ENCODE measurements around the gene ATP13A4. TPM values are rescaled to one million over a fixed set of nuclear protein-coding genes. Genes with fewer than 3 reads are reported as not detected.
"Not testable (repeated sequence)": the region's sequence is repeated elsewhere in the genome, so short reads cannot be mapped to it uniquely, and the experiment has no call there.

The ATP13A4 gene
- total RNA-seq, 2 experiments from 2014 or later, result 2.8 to 3.5 TPM

DNA sequence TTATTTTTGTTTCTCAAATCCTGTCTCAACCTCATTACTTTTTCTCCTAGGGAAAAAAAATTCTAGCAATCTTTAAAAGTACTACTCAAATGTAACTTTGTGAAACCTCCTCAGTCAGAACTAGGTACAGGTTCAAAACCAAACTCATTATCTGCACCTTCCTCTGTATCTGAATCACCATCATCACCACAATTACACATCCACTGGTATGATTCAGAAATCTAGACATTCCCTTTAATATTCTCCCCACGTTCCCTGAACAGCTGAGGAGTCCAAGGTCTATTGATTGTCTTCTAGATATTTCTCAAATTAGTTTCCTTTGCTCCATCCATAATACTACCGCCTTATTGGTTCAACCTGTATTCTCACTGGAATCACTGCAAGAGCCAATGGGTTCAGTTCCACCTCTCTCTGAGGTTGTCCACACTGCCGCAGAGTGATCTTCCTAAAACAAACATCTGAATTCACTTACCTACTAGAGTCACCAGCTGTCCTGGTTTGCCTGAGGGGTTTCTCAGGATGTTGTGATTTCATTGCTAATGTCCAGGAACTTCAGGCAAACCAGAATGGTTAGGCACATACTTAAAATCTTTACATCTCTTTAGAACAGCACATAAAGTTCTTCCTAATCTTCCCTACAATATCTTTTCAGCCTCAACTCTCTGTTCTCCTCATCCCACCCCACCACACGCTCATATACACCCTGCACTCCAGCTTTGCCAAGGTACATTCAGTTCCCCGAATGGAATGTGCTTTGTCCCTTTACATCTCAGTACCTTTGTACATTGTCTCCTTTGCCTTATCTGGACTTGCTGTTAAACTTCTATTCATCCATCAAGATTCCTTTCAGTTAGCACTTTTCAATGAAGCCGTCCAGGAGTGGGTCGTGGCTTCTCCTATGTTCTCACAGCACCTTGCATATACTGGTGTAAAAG is 24.2 kb downstream of the ATP13A4 start:
- TF ChIP-seq, protein P1, sequence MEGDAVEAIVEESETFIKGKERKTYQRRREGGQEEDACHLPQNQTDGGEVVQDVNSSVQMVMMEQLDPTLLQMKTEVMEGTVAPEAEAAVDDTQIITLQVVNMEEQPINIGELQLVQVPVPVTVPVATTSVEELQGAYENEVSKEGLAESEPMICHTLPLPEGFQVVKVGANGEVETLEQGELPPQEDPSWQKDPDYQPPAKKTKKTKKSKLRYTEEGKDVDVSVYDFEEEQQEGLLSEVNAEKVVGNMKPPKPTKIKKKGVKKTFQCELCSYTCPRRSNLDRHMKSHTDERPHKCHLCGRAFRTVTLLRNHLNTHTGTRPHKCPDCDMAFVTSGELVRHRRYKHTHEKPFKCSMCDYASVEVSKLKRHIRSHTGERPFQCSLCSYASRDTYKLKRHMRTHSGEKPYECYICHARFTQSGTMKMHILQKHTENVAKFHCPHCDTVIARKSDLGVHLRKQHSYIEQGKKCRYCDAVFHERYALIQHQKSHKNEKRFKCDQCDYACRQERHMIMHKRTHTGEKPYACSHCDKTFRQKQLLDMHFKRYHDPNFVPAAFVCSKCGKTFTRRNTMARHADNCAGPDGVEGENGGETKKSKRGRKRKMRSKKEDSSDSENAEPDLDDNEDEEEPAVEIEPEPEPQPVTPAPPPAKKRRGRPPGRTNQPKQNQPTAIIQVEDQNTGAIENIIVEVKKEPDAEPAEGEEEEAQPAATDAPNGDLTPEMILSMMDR (IDR thresholded peaks at IDR 0.05), result no peak
- Mint-ChIP-seq H3K4me3 (no peak overlapping the region), H3K36me3 (ENCODE audit: low read depth) (peaks cover 2% of the 10 kb centered on the region), H3K4me1 (ENCODE audit: low read depth) (no peaks in the 10 kb centered on the region), H3K27ac (no peak overlapping the region), H3K9me3 (no peaks in the 10 kb centered on the region), H3K27me3 (peaks cover 2% of the 10 kb centered on the region)
- intact Hi-C loops (cut with micrococcal nuclease), result no loop called here
- ChIA-PET CTCF (no interaction called here), POLR2A (no interaction called here)
- no peak for DNase-seq
- no peak for ATAC-seq

DNA sequence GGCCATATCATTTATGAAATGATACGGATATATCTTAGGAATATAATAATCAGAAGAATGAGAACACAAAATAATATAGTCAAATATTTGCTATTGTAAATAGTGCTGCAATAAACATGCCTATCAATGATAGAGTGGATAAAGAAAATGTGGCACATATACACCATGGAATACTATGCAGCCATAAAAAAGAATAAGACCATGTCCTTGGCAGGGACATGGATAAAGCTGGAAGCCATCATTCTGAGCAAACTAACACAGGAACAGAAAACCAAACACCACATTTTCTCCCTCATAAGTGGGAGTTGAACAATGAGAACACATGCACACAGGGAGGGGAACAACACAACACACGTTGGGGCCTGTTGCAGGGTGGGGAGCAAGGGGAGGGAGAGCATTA is 28.6 kb downstream of the ATP13A4 start:
- H3K27me3 Mint-ChIP-seq; DNase-seq; intact Hi-C loops (cut with micrococcal nuclease); H3K36me3 Mint-ChIP-seq (ENCODE audit: low read depth); CTCF ChIA-PET; H3K9me3 Mint-ChIP-seq; POLR2A ChIA-PET; H3K4me3 Mint-ChIP-seq; H3K27ac Mint-ChIP-seq; H3K4me1 Mint-ChIP-seq (ENCODE audit: low read depth); ATAC-seq: not testable (repeated sequence)

DNA sequence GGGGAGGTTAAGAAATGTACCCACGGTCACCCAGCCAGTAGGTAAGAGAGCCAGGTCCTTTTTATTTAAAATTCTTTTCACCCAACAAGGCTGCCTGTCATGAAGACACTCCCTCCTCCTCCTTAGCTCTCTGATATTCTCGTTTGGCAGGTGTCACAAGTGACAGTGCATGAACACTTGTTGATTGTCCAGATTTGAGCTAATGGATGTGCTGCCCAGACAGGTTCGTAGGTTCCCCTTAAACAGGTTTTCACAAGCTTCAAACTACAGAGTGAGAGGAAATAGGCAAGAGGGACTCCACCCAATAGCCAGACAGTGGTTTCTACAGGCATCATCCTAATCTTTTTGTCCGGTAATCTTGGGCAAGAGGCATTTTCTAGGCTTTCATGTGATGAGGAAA is 32.2 kb downstream of the ATP13A4 start:
- no peak for ATAC-seq
- peaks cover 1% of the 10 kb centered on the region for H3K27me3 Mint-ChIP-seq
- CTCF ChIA-PET, result no interaction called here
- H3K27ac Mint-ChIP-seq, result no peak overlapping the region
- no peak overlapping the region for H3K4me3 Mint-ChIP-seq
- H3K36me3 Mint-ChIP-seq (ENCODE audit: low read depth), result peaks cover 2% of the 10 kb centered on the region
- no peaks in the 10 kb centered on the region for H3K4me1 Mint-ChIP-seq (ENCODE audit: low read depth)
- POLR2A ChIA-PET, result no interaction called here
- no peaks in the 10 kb centered on the region for H3K9me3 Mint-ChIP-seq
- DNase-seq, result no peak
- intact Hi-C loops (cut with micrococcal nuclease), result no loop called here
- TF ChIP-seq, protein P1 (IDR thresholded peaks at IDR 0.05), result no peak

DNA sequence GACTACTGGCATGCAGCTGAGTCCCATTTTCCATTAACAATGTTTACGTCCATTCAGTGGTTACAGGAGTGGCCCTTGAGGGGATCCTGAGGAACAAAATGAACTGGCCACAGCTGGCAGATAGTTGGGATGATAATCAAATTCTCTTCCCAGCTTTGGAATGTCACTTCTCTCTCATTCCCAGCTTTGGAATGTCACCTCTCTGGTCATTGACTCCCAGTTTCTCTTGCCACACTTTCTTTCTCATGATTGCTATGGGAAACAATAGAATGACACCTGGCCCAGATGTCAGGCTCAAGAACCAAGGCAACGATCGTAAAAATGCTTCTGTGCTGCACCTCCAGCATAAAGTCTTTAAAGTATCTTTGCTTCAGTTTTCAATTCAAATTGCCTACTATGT is 34.0 kb downstream of the ATP13A4 start:
- POLR2A ChIA-PET, result no interaction called here
- CTCF ChIA-PET, result no interaction called here

DNA sequence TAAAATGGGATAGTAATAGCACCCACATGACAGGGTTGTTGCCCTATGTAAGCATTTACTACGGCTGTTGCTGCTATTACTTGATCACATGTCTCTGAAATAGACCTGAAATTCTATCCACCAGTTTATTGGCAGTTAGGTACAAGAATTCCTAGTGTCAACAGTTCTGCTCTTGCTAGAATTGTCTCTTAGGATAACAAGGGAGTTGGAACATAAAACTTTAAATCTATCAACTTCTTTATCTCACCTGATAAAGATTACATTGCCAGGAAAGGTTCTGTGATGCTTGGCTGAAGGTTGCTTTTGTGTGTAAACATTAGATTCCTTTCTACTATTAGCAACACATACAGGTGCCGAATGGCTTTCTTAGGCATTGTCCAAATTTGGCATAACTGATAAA is 38.7 kb downstream of the ATP13A4 start:
- Mint-ChIP-seq H3K36me3 (ENCODE audit: low read depth) (no peaks in the 10 kb centered on the region), H3K4me1 (ENCODE audit: low read depth) (no peaks in the 10 kb centered on the region), H3K9me3 (no peaks in the 10 kb centered on the region), H3K27me3 (peaks cover 1% of the 10 kb centered on the region), H3K27ac (no peak overlapping the region), H3K4me3 (no peak overlapping the region)
- ChIA-PET POLR2A (no interaction called here), CTCF (no interaction called here)
- ATAC-seq (no peak), DNase-seq (no peak)
- TF ChIP-seq, protein P1 (IDR thresholded peaks at IDR 0.05), result no peak
- intact Hi-C loops (cut with micrococcal nuclease), result no loop called here

More for the DNA sequence above, 34.0 kb downstream of the ATP13A4 start:
- no peak overlapping the region for H3K4me3 Mint-ChIP-seq
- DNase-seq (no peak), ATAC-seq (no peak)
- peaks cover 1% of the 10 kb centered on the region for H3K27me3 Mint-ChIP-seq
- no peaks in the 10 kb centered on the region for H3K36me3 Mint-ChIP-seq (ENCODE audit: low read depth)
- no peaks in the 10 kb centered on the region for H3K4me1 Mint-ChIP-seq (ENCODE audit: low read depth)
- no peak overlapping the region for H3K27ac Mint-ChIP-seq
- TF ChIP-seq, protein P1 (IDR thresholded peaks at IDR 0.05), result no peak
- H3K9me3 Mint-ChIP-seq, result no peaks in the 10 kb centered on the region
- intact Hi-C loops (cut with micrococcal nuclease), result no loop called here
